GOT3 (cell line): ENCODE data around the gene CRBN.

Source experiments
- DNase-seq: peaks from one replicate; lab custom pipeline; 2025; ENCODE audit warnings: mixed read lengths; lab: John Stamatoyannopoulos, UW

Gene CRBN

DNA sequence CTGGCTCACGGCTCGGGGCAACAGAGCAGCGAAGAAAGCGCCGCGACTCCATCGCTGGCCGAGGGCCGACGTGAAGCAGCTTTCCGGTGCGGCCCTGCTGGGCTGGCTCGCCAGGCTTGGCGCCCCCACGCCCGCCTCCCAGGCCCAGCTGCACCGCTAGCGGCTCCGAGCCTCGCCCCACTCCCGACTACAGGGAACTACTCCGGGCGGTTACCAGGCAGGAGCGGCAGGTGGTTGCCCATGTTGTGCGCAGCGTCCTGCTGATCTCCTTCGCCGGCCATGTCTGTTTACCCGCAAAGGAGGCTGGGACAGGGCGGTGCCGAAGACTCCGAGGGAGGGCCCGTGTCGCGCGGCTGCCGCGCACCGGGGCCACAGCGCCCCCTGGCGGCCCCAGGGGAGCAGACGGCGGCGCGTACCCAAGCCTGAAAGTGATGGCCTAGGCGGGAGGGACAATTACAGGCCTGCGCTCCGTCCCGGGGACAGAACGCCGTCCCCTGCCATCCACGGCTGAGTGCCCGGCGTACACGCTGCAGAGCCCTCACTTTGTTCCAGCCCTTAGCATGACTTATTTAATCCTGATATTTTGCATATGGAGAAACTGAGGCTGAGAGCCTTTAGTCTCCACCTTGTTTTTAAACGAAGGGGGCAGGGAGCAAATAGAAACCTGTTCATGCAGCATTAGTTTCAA lies at the start of gene CRBN:
TSS of gene CRBN (minus strand) at position 285 of the 688 bp plus-strand sequence. CDS start at position 281, 4 bp downstream.
- DNase-seq = peak; percentile 55

DNA sequence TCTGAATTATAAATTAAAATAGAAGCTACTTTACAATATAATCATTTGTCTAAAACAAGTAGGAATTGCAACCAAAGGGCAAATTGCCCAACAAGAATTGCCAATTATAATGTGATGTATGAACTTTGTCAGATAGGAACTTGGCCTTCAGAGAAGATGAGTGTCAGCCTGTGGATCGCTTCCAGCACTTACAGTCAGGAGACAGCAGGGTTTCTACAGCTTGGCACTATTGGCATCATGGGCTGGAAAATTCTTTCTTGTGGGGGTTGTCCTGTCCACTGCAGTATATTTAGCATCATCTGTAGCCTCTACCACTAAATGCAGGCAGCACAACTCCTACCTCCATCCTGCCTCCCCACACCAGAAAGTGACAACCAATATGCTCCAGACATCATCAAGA lies 48.1 kb upstream of the CRBN start:
- DNase-seq = no peak

DNA sequence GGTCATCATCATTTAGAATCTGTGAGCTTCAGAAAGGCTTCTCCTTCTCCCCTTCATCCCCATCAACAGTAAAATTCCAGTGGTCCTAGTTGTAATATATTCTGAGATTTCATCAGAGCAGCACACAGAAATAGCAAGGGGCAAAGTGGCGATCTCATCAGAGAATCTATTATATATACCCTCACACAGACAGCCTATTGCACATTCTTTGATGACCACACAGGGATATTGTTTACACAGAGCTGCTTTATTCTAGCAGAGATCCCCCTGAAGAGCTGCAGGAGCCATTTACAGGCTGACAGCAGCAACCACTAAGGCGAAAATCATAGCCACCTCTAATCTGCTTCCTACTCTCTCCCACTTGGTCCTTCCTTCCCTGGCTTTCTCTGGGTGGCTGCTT lies 42.0 kb upstream of the CRBN start:
- DNase-seq = no peak

DNA sequence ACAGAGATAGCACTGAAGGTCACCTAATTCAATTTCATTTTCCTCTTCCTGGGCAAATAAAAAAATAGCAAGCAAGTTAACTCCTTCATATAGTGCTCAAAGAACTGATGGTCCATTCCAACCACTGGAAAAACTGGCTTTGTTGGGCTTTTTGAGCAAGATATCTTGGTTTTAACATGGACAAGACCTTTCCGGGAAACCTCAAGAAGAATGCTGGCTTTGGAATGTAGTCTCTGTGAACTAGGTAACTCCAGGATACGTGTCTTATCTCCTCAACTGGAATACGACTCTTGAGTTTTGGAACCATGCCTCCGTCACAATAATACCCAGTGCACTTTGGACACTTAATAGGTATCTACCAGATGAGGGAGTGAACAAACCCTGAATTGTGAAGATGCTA lies 36.9 kb upstream of the CRBN start:
- DNase-seq = no peak

DNA sequence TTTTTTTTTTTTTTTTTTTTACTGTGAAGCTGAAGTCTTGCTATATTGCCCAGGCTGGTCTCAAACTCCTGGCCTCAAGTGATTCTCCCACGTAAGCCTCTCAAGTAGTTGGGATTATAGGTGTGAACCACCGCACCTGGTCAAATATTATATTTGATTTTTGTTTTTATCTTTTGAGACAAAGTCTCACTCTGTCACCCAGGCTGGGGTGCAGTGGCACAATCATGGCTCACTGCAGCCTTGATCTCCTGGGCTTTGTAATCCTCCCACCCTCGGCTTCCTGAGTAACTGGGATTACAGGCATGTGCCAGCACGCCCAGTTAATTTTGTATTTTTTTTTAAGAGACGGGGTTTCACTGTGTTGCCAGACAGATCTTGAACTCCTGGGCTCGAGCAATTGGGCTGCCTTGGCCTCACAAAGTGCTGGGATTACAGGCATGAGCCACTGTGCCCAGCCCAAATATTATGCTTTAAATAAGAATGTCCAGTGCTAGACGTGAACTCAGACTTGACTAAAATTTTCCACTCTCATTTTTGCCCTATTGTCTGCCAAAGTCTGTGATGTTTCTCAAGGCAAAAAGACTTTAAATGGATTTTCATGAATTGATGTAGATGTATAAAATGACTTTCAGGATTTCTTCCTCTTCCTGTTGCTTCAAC lies 33.4 kb upstream of the CRBN start:
- DNase-seq = no peak

DNA sequence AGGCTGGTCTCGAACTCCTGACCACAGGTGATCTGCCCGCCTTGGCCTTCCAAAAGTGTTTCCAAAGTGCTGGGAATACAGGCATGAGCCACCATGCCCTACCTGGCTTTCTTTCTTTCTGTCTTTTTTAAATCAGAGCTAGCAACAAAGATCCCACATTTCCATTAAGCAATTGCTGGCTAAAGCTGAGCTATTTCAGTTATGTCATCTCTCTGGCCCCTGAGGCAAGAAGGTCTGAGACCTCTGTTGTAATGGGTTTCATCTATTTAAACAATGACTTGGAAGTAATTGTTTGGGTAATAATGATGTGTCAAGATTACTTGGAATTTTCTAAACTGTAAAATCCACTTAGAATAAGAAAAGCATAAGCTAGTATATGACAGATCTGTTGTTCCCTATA lies 30.2 kb upstream of the CRBN start:
- no peak for DNase-seq

DNA sequence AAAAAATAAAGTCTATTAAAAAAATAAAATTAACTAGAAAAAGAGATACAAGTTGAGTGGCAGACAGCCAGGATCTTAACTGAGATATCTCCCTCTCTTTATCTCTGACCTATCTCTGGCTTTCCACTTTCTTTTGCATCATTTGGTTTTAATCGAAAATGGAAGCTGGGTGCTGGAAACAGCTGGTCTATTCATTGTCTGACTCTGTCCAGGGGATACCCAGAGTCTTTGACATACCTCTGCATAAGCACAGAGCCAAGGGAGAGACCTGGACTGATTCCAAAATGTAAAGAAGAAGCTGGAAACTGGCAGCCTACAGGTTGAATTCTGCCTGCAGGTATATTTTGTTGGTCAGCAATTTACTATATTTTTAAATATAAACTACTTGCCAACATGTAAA lies 29.6 kb upstream of the CRBN start:
- DNase-seq = no peak

DNA sequence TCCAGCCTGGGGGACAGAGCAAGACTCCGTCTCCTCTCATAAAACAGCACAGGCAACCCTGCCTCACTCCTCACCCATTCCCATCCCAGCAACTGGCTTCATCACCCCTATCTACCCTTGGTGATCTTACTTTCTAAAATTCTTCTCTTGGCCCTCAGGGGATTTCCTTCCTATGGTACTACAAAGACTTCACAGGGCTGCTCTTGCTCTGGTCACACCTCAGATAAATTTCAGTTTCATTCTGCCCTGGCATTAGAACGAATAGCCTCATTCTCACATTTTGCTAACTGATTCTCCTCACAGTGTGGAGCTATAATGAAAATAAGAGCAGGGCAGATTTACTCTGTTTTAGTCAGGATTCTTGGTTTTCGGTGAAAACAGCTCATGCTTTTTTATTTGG lies 22.1 kb upstream of the CRBN start:
- DNase-seq = no peak

DNA sequence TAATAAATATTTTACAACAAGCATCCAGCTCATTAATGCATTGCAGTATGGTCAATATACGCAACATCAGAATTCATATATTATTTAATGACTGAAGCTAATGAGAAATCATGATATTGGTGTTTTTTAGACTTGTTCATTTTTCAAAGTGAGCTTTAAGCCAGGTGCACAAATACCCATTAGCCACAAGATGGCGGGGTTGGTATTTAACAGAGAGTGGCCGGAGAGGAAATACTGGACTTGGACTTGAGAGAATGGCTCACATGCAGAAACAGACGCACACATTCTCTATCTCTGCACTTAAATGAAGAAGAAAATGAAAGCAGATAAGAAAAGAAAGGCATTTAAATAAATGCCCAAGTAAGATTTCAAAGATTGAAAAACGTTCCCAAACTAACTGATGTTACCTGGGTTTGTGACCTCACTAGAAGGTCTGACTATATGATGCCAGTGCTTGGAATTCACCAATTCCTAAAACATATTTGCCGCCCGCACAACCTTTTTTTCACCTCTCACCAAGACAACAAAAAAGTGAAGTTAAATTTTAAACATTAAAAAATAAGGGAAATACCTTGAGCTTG lies 21.2 kb upstream of the CRBN start:
- no peak for DNase-seq

DNA sequence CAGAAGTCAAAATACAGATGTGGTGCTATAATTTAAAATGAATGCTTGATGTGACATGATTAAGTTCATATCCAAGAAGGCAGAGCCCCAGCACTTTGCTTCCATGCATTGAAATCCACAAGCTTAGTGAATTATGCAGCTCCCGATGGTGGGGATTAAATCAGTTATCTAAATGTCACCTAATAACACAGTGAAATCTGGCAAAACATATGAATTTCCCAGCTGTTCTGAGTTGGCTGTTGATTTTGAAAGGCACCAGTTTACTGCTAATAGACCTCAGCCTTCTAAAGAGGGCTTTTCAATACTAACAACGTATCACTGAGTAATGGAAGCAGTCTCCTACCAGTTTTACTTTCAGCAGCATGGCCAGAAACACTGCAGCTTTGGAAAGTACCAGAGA lies 19.8 kb upstream of the CRBN start:
- no peak for DNase-seq

DNA sequence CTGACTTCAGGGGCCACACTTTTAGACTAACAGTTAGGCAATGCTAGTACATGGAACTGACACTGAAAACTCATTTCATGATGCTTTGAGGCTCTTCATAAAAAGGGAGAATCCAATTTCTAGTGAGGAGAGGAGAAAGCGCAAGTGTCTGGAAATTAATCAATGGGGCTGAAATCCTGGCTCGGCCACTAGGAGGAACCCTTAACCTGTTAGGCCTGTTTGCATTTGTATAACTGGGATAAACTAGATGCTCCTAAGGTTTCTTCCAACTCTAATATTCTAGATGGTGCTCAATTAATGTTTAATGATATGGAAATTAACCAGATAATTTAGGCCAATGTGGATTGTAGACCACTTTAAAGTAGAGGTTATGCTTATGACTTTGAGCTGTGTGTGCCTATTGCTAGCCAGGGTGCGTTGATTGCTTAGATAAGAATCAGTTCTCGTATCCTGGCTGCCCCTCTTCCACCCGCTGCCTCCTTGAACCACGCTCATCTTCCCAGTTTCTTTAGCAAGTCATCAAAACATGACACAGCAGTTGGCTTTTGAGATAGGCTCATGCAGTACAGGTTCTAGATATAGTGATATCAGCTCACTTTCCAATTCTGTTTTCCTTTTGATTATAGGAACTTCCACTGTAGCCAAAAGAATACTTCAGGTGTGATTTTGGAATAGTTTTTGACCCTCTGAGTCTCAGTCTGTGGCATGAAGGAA lies 16.8 kb upstream of the CRBN start:
- DNase-seq = no peak

DNA sequence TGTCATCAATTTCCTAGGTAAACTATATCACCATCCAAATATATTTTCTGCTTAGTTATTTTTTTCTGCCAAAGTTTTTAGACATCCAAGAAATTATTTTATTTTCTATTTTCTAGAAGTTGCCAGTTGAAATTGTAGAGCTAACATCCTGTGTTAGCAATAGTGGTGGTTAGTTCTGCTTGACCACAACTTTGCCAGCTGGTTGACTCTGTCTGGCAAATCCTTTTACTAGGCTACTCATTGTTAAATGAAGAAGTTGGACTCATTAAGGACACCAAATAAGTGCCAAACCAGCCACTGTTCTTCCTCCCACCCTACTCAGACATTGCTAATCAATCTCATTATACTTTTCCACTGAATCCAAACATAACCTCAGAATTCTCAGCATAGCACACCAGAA lies 15.4 kb upstream of the CRBN start:
- no peak for DNase-seq

DNA sequence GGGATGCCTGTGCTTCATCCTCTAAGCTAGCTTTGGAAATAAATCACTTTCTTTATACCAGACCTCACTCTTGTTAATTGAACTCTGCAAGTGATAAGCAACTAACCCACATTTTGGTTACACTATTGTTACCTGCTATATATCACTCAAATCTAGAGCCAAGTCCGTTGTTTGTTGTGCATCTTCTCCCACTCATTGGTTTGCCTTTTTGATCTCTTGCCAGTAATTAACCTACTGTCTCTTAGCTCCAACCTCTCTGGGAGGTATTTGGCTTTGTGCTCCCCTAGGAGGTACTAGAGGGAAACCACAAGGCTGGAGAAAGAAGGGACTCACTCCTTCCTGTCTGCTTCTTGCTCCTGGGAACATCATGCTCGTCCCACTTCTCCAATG lies 12.8 kb upstream of the CRBN start:
- DNase-seq = no peak

DNA sequence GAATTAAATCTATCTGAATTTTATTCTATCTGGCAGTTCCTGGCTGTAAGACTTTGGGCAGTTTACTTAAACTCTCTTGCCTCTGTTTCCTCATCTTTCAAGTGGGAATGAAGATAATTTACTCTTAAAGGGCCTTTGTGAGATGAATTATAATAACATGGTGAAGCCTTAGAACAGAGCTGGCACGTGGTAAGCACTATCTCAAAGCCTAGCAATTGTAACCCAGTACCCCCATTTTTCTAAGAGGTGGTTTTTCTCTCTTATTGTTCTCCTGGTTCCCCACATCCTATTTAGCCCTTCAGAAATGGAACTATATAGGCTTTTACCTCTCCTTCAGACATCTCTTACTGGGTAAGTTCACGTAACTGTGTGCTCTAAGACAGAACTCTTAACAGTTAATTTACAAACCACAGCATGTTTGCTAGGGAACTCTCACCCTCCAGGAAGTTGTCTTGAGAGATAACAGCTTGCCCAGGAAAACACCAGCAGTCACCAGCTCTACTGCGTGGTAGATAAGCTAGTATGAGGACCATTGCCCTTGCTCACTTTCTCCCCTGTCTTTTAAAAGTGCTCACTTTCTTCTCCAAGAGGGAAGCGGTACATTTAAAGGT lies 12.3 kb upstream of the CRBN start:
- no peak for DNase-seq

DNA sequence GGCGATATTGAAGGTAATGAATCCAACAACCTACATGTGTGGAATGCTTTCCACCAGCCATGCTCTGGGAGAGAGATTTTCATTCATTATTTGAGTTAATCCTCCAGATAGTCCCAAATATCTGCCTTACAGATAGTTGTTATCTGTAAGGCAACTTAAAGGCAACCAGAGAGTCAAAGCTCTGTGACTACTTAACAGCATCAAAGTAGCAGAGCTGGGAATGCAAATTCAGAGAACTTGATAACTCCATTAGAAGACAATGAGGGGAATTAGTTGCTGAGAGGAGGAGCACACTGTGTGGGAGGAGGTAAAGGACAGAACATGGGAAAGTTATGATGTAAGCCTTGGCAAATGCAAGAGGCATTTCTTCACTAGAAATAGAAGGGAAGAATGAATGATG lies 10.5 kb upstream of the CRBN start:
- DNase-seq = no peak

DNA sequence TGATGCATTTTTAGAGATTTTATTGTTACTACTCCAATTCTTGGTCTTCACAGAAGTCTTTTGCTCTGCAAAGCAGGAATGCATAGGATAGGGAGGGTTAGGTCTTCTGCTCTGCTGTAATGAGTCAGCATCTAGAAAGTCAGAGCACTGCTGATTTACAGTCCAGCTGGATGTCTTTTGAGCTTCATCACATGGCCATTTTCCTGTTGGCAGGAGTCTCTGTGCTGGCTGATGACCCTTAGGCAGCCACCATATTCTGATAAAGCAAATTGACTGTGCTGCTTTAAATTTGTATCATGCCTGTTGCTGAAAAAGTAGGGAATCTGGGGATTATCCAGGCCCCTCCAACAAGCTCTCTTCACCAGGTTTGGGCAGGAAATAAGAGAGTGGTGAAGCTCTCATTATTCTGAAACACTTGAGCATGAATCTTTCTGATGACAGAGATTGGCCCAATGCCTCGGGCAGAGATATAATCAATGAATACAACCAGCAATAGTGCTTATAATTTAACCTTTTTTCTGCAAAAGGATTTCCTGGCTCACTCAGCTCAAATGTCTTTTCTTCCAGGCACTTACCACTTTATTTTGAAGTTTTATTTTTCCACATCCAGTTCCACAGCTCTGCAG lies 9.7 kb upstream of the CRBN start:
- DNase-seq = no peak

DNA sequence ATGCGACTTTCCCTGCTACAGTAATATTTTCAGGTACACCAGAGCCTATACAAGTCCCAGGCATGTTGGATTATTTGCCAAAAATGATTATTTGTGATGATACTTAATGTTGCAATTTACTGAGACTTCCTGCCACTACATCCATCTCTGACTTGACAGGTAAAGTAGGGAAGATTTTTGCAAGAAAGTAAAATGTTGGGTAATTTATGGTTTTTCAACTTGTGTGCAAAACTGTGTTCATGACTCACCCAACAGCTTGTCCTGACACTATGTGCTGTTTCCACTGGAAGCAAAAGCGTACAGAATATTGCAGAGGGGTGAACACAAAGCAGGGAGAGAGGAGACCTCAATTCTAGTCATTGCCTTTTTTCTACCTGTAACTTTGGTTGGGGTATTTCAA lies 5.4 kb upstream of the CRBN start:
- DNase-seq = no peak

DNA sequence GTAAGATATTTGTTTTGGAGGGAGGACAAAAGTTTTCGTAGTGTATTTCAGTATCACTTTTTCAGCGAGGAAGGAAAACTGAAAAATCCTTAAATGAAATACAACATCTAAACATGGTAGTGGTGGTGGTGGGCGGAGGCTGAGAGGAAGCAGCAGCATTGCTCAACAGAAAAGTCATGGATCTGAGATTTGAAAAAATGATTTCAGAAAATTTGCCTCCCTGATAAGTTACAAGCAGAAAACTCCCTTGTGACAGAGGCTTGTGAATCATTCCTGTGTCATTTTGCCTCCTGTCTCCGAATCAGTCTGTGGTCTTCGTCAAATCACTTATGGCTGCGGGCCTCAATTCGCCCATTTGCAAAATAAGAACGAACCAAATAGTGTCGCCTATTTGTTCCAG lies 965 bp upstream of the CRBN start:
- no peak for DNase-seq

DNA sequence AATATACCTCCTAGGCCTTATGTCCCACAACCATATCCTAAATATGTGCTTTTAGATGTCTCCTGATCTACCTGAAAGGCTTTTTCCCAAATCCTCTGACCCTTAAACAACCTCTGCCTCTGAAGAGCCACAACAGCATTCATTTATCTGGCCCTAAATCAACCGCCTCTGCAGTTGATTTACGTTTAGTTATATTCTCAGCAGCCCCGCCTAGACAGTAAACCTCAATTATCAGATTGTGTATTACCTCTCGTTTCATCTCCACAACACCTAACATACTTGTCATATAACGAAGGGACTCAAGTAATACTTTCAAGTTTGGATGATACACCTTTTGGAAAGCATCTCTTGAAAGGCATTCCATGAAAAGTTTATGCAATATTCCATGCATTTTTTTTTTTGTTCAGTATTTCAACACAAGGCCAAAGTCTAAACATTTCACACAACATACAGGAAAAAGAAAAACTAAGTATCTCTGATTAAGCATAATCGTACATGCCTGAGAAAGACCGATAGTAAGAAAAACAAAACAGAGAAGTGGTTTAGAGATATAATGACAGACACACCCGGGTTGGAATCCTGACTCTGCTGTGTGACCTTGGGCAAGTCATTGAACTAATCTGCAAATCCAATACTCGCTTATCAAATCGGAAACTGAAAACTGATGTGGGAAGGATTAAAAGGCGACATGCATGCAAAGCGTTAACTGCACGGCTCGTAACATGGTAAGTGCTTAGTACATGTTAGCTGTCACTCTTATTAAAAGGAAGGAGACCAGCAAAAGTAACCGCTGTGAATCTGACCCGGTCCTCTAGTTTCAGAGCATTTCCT lies 778 bp downstream of the CRBN start:
- no peak for DNase-seq

DNA sequence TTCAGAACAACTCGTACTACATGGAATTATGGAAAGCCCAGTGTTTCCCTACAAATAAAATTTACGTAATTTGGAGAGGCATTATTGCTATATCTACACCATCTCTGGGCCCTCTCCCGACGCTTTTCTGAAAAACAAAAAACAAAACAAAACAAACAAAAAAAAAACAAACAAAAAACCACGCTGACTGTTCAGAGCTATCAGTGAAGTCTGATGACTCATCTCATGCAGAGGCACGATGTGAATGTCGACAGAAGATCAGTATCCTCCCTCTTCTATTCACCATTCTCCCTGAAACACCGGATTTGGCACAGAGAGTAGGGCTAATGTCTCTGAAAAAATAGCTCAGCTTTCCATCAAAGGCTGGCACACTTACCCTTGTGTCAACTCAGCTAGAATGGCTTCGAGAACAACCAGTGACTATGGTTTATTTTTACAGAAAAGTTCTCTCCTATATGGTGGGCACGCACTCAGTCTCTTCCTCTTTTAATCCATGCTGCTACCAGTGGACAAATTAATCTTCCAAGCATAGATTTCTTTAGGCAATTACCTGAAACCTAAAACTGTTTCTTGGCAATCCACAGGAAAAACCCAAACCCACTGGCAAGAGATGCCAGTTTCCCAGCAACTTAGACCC lies 1.5 kb downstream of the CRBN start:
- no peak for DNase-seq

DNA sequence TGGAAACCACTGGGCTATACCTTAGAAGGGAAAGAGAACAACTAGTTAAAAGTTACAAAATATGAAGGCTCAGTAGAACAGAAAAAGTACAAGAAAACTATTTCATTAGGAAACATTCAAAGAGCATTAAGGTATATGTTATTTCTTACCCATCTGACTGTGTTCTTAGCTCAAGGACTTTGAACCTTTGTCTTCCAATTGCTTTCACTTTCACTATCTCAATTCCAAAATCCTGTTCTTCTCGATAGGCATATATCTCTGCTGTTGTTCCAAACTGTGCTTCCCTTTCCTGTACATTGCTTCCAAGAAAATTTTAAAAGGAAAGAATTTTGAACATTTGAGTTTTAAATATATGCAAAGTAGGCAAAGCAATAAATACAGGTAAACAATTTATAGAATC lies 6.9 kb downstream of the CRBN start:
- no peak for DNase-seq
